GM21423 (cell line): Measurements from ENCODE around the gene HSPA4.

ENCODE experiments used
- ATAC-seq: cut with Tn5 transposase; IDR thresholded peaks from one replicate; pipeline ENCODE4 v1.9.1; 2021; ENCODE audit warnings: mild to moderate bottlenecking, moderate library complexity; ENCODE audit not compliant: unreplicated experiment

The HSPA4 gene

DNA sequence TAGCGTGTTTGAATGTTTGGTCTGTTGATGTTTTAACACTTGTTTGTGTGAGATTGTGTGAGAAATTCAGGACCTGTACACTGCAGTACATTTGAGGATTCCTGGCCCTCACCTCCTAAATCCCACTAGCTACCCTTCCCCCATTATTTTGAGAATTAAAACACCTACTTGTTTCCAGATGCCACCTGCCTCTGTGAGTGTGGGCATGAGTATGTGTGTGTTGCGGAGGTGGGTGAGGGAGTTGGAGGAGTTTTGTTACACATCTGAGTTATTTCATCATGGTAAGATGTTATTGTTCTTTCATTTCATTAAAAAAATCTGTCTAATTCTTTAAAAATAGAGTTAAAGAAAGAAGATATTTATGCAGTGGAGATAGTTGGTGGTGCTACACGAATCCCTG, 36.3 kb downstream of the HSPA4 start:
- no peak for ATAC-seq

DNA sequence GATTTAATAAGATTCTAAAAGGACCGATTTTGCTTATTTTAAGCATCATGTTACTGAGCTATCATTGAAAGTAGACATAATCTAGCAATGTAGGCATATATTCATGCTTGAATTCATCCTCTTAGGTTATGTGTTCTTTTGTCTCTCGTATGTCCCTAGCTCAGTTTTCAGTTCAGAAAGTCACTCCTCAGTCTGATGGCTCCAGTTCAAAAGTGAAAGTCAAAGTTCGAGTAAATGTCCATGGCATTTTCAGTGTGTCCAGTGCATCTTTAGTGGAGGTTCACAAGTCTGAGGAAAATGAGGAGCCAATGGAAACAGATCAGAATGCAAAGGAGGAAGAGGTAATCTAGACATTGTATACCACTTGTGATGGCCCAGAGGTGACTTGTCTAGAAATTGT, 39.2 kb downstream of the HSPA4 start:
- ATAC-seq, result no peak

DNA sequence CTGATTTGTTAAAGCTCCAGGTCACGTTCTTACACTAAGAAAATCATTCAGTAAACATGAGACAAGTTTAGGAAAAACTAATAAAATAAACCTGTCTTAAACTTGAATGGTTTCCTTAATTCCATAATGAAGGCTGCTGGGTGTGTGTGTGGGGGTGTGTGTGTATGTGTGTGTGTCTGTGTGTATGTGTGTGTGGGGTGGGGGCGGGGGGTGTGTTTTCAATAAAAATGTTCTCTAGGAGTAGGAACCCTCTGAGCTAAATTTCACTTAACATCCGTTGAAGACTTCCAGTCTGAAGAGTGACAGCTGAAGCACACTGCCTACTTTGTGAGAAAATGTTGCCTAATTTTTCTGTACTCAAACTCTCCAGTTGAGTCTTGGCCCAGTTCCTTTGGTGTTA, 54.5 kb downstream of the HSPA4 start:
- no peak for ATAC-seq

DNA sequence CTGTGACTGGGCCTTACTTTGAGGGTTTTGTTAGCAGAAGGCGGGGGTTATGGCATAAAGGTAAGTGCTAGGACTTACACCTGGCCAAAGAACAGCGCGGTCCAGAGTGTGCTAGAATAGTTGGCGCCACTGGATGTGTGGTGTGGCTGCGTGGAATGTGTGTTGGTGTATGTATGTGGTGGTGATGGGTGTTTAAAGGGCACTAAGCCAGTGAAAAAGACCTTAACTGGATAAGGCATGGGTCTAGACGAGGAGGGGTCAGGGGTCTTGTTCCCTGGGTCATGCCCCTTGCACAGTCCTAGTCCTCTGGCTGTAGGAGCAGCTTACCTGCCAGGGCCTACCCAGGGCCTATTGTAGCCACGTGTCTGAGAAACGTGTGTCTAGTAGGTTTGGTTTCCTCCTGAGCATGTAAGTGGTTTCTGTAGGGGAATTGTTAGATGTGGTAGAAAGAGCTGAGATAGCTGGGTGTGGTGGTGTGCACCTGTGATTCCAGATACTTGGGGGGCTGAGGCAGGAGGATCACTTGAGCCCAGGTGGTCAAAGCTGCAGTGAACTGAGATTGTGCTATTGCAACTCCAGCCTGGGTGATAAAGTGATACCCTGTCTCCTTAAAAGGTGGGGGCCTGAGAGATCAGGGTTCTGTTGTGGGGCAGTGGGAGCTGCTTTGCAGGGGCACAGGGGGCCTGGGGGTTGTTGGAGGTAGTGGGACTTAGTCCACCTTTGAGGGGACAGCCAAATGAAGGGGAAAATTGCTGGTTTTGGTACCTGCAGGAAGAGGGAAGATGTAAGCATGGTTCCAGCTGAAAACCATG, 55.2 kb downstream of the HSPA4 start:
- no peak for ATAC-seq

DNA sequence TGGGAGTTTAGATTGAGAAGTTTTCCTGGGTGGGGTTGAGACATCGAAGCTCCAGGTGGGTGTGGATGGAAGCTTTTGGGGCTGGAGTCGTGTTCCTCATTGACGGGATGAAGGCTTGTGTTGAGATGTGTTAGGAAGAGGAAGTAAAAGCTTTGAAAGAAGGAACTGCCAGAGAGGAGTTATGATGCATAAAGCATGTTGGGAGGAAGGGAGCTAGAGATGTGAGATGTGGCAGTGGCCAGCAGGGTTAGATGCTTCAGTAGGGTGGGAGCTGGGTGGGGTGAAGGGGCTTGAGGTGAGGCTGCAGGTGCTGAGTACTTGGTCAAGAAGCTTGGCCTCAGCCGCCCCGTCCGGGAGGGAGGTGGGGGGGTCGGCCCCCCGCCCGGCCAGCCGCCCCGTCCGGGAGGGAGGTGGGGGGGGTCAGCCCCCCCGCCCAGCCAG, 56.7 kb downstream of the HSPA4 start:
- no peak for ATAC-seq

DNA sequence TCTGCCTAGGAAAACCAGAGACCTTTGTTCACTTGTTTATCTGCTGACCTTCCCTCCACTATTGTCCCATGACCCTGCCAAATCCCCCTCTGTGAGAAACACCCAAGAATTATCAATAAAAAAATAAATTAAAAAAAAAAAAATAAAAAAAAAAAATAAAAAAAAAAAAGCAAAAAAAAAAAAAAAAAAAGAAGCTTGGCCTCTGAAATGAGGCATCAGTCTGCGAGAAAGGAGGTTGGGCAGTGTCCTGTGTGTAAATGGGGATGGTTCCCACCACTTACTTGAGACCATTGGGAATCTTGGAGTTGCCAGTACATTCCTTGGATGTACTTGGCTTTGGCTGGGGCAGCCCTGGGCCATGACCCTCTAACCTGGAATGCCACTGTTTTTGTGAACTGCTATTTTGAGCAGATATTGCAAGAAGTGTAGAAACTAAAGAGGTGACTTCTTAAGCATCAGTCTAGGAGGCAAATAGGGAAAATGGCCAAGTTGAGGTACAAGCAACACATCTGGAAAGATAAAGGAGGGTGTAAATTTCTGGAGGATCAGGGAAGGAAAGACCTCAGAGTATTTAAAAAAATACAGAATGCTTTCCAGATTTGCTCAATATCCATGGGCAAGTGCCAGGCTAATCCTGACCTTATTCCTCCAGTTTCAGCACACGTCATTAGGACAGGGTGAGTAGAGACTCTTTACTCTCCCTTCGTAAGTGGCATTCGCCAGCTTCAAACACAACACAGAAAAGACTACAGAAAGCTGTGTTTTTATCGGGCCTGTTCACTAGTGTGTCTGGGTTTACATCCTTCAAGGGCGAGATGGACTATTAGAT, 58.1 kb downstream of the HSPA4 start:
- ATAC-seq, result no peak

DNA sequence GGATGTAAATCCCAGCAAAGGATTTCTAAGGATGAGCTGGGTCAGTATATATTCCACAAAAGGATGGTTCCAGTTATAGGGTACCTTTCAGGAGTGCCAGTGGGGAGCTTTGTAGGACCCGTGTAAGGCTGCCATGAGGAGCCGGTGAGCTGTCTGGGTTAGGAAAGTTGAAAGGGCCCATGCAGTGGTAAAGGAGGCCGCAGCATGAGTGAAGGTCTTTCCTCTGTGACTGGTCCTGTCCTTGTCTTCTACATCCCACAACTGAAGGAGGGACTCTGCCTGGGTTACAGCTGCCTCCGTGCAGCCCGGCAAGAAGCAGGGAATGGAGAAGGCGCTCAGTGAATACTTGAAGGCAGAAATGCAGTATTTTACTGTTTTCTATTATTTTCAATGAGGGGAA, 58.9 kb downstream of the HSPA4 start:
- no peak for ATAC-seq

DNA sequence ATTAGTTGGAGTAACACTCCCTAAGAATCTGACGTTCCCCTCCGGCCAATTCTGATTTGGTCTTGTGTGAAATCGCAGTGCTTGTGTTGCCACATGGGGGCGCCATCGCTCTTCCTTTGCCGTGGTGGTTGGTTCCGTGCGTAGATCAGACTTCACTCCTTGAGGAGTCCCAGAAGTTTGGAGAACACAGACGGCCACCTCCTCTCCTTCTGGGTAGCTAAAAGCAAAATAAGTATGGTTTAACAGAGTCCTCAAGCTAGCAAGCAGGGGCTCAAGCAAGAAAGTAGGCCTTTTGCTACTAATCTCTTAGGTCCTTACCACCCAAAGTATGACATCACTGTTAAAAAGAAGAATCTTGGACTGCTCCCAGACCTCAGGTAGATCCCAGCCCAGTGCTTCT, 59.5 kb downstream of the HSPA4 start:
- peak; percentile 43 for ATAC-seq

DNA sequence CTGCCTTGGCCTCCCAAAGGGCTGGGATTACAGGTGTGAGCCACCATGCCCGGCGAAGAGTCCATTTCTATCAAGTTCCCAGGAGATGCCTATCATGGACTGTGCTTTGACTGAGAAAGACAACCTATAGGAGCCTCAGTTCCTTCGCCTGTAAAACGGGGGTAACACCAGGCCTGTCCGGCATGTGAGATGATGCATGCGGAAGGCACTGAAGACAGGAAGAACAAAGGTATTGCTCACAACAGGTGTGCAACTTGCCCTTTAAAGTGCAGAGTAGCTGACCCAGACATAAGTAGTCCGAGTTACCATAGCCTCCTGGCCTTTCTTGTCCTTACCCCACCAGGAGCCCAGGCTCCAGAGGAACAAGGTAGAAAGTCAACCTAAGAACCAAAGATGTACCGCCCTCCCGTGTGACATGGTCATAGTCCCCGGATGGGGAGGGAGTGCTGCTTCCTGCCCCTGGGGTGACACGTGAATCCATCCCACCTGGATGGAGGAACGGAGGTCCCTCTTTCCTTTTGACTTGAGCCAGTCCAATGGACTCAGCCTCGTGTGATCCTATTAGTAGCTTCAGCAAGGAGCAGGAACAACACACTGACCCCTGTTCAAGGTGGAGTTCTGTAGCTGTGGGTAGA, 60.3 kb downstream of the HSPA4 start:
- ATAC-seq, result no peak

DNA sequence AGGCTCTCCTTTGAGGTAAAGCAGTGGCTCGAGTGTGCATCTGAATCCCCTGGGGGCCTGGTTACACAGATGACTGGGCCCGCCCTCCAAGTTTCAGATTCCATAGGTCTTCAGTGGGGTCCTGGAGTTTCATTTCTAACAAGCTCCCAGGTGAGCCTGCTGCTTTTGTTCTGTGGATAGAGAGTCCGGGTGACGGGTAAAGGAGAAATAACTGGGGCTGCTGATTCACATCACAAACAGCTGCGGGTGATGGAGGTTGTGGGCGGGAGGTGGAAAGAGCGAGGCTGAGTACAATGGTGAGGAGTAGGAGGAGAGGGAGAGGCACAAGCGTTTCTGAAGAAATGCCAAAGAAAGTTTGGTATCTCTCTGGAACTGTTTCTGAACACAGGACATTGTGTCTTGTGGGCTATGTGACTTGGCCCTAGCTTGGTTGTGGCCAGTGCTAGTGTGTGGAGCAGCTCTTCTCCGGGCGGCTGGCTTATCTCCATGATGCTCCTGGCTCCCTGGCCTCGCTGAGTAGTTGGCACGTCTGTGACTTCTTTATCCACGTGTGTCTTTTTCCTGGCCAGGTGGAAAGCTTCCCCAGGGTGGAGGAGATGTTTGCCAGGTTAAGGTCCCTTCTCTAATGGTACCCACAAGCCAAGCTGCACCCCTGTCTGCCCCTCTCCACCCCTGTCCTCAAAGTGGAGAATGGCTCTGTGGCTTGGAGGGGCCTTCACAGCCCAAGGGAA, 61.7 kb downstream of the HSPA4 start:
- no peak for ATAC-seq

DNA sequence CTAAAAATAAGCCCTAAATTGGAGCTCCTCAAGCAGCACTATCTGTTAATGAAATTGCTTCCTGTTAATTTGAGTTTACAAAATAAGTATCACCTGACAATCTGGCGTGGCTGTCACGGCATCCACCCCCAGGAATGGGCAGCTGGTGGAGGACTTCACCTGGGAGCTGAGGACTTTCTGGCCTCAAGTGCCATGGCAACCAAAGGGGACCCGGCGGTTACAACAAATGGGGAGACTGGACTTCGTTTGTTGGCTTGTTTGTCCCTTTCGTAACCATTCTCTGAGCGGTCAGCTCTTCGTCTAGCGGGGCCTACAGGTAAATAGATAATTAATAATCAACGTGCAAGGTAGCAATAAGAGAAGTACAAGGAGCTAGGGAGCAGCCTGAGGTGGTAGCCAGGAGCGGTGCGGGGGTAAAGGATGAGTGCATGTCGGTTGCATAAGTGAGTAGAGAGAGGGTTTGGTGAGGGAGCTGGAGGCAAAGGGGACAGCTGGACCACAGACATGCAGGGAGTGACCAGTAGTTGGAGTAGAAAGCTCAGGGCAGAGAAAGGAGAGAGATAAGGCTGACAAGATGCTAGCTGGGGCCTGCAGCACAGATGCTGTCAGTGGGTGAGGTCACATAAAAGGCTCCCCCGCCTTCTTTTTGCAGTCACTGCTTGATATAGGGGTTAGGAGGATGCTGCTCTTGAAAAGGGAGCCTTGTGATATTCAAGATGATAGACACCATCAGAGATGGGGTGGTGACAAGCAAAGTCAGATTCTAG, 62.5 kb downstream of the HSPA4 start:
- no peak for ATAC-seq

DNA sequence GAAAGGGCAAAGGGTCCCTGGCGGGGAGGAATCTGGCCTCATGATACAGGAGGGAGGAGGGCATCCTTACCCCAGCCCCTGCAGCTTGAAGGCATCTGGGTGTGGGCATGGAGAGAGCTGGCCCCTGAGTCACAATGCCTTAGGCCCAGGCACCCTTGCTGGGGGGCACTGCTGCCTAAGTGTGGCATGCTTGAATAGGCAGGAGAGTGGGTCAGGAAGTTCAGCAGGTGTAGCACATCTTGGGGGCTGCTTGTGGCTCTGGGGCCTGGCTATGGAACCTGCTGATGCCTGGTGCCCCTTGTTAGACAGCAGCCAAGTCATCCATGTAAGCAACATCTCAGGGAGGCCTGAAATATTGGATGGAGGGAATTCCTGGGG, 63.1 kb downstream of the HSPA4 start:
- no peak for ATAC-seq

DNA sequence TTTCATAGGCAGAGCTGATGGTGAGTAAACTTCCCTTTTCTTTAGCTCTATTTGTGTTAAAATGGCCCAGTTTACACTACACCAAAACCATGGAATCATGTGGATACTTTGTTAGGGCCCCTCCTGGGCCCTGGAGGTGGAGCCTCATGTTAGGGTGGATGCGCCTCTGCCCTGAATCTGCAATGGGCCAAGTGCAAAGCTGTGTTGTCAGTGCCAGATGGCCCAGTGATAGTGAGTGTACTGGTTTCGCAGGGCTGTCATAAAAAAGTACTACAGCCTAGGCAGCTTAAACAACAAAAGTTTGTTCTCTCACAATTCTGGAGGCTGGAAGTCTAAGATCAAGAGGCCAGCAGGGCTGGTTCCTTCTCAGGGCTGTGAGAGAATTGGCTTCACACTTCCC, 64.8 kb downstream of the HSPA4 start:
- ATAC-seq, result no peak

DNA sequence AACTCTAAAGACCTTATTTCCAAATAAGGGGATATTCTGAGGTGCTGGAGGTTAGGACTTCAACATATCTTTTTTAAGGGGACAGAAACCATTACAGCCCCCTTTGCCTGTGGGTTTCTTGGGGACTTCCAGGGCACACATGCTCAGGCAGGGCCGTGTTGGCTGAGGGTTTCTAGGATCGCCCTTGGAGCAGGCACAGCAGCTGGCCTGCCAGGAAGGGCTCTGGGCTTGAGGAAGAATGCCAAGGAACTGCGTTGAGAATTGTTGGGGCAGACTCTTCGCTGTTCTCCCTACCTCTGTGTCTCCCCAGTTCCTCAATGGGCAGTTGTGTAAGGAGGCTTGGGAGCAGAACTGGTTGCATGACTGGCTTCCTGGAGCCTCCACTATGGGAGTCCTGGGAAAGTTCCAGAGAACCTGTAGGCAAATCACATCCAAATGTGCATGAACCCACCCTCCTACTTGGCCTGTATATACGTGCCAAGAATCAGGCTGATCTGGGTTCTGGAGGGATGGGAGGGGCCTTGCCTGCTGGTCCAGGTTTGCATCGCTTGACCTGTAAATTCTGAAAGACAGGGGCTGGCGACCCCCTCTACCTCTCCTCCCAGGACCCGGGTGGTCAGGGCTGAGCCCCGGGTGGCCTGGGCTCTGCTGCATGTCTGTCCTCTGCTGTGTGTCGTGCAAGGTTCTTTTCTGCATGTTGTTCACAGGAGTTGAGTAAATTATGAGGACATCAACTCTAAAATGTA, 65.5 kb downstream of the HSPA4 start:
- no peak for ATAC-seq

DNA sequence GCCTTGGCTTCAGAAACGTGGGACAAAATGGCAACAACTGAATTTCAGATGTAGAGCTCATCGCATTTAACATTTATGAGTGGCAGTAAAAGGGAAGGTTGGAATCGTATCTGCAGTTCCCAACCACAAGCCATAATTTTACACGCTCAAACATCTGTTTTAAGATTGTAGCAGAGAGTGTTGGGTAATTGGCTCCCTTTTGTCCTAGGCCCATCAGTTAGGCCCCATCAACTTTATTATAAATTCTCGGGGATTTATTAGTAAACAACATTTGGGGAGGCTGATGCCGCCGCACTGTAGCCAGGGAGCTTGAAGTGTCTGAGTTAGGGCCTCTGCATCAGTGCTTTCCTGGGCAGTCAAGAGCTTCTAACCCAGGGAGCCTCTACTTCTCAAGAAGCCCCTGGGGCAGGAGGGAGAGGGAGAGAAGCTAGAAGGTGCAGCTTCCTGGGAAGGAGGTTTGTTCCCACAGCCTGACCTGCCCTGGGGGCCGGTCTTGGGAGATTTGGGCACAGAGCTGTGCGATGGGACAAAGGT, 66.2 kb downstream of the HSPA4 start:
- no peak for ATAC-seq

DNA sequence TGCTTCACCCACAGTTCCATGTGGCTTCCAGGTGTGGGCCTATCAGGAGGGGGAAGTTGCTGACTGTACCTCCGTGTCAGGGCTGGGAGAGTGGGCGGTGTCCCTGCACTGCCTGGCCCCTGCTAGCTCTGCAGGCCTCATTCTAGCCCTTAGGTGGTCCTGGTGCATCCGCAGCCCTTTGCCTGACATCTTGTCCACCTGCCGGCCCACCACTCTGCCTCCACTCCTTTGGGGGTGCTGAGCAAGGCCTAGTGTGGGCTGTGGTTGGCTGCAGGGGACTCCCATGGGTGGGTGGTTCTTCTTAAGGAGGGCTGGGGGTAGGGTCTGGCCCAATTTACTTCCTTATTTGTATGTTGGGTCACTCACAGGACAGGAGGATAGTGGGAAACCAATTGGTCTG, 66.9 kb downstream of the HSPA4 start:
- ATAC-seq, result no peak

DNA sequence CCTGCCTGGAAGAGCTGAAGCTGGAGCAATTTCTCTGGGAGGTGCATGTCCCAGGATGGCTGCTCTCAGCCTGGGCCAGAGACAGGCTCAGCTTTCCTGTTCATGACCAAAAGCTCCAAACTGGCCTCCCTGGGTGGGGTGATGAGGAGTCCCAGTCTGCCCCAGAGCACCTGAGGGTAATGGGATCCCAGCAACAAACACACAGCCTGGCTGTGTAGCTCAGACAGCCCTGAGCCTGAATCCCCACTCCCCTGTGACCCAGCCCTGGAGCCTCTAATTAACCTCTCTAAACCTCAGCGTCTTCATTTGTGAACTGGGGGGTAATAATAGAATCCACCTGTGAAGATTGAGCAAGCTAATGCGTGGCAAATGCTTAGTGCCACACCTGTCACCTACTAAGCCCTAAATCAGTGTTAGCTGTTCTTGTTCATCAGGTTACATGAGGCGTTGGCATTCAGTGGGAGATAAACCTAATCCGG, 67.5 kb downstream of the HSPA4 start:
- ATAC-seq, result no peak

DNA sequence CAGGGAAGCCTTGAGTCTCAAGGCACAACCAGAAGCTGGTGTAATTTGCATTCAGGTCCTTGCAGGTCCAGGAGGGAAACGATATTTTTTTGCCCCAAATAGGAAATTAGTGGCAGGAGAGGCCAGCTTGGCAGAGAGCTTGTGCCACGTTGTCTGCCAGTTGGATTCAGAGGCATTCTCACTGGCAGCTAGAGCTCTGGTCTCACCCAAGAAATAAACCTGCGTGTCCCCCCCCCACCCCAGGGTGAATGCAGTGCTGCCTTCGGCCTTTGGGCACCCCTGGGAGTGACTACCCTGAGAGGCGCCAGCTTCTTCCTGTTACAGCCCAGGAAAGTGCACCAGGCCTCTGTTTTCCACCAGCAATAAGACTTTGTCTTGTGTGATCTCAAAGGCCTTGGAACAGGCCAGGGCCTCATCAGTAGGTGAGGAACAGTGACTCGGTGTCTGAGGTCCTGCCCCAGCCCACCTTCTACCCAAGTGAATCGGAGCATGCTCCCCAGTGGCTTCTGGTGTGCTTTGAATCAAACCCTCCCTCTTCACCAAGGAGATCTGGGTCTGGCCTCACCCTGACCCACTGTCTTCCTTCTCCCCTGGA, 68.4 kb downstream of the HSPA4 start:
- no peak for ATAC-seq

DNA sequence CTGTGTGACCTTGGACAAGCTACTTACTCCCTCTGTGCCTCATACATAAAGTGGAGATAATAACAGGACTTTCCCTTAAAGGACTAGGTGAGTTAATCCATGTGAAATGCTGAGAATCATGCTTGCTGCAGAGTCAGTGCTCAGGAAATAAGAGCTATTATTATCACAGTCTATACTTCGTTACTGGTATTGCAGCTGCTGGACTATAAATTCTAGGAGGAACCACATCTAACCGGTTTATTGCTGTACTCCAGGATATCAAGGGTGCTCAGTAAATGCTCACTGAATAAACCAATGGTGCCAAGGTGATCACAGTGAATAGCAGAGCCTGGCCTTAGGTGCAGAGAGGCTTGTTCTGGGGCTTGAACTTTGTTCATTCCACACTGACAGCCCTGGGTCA, 69.3 kb downstream of the HSPA4 start:
- no peak for ATAC-seq
